Tongue (tissue), 2 donors: Measurements from ENCODE around the gene CGB7. TPM values are rescaled to one million over a fixed set of nuclear protein-coding genes. Genes with fewer than 3 reads are reported as not detected.

Source experiments
- DNase-seq: peaks from one replicate; pipeline ENCODE4 v3.0.0-alpha.2; 2015
- total RNA-seq: library from RNA; depleted of rRNA; stranded (reverse); fragments of >200 nt; gene quantifications from one replicate; pipeline ENCODE4 v1.2.3, GENCODE V29; 2014

The CGB7 gene
- 0.21 TPM for total RNA-seq

DNA sequence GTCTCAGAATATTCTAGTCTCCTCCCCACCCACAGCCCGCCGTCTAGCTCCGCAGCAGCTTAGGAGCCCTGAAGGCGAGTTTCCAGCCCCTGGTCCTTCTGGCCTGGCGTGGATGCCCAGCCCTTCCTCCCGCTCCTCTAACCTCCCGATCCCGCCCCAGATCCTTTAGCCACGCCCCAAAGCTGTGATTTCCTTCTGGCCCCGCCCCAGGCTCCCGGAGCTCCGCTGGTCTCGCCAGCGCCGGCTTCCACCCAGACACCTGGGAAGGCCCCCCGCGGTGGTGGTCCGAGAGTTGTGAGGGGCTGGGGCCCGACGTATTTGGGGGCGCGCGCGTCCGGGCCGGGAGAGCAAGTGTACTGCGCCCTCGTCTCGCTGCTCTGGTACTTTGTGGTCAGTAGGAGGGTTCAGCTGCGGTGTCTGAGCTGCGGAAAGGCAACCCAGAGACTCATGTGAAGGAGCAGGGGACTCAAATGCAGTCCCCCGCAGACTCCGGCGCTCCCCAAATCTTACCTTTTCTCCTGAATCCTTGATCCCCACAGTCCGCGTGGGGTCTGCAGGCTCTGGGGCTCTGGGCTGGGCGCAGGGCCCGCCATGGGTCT, at the start of gene CGB7:
Gene CGB7 (minus strand): TSS at position 114 of the 599 bp plus-strand sequence. CDS start 2,374 bp downstream, outside the sequence.
- peak; percentile 60 for DNase-seq

DNA sequence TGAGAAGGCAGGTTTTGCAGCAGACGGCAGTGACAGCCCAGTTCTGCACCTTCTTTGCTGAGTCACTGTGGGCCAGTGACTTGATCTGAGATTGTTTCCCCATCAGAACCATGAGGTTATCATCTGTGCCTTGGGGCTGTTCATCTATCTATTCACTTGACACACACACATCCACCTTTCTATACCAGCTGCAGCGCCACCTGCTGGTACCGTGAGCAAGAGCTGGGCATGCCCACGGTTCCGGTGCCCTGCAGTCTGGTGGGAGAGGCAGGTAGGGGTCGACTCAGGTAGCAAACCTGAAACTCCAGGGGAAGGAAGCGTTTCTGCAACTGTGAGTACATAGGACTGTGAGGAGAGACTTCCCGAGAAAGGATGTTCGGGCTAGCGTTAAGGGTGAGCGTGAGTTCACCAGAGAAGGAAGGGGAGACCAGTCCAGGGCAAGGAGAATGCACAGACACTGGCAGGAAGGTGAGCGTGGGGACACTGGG, 49.1 kb upstream of the CGB7 start:
- DNase-seq: peak; percentile 64

DNA sequence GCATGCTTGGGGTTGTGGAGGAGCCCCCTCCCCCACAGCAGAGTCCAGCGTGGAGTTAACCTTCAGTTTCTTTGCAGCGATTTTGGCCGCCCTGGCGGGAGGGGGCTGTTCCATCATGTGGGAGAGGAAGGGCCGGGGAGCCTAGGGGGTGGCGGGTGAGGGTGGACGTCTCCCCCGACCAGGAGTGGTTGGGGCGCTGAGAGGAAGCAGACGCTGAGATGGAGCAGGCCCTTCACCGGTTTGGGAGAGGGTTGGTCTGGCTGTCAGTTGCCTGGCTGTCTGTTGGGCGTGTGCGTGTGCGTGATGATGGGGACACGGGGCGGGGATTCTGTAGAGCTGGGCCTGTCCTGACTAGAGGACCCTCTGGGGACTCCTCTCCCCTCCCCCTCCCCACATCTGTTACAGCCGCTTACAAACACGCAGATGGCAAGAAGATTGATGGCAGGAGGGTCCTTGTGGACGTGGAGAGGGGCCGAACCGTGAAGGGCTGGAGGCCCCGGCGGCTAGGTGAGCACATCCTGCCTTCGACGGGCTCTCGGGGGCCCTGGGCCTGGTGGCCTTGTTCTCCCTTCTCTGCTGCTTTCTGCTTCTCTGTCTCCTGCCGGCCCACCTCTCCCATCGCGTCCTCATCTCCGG, 46.8 kb upstream of the CGB7 start:
- DNase-seq: peak; percentile 84

DNA sequence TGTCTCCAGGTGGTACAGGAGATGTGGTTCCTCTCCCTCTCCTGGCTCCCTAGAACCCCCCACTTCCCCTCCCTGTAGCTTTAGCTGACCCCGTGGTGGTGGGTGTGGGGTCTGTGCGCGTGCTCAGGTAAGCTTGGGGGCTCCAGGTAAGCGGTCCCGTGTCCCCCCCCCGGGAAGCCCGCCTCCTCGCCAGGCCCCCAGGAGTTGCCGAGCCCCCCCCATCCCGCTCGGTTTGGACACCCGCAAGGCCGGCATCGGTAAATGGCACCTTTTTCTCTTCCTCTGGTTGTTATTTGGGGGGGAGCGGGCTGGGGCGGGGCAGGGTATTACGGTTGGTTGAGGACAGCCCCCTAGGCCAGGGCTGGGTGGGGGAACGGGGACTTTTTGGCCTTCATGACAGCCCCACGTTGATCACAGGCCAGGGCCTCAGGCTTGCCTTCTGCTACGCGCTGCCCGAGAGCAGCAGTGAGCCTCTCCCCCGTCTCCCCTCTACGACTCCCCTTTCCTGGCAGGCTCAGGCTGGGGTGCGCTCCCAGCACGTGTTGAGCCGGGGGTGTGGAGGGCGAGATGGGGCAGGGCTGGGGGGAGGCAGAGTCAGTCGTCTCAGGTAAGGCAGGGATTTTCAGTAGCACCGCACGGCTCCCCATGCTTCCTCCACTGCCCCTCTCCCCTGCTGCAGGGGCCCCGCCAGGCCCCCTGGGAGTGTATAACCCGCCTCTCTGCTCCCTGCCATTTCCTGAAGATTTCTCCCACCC, 46.0 kb upstream of the CGB7 start:
- DNase-seq: no peak

DNA sequence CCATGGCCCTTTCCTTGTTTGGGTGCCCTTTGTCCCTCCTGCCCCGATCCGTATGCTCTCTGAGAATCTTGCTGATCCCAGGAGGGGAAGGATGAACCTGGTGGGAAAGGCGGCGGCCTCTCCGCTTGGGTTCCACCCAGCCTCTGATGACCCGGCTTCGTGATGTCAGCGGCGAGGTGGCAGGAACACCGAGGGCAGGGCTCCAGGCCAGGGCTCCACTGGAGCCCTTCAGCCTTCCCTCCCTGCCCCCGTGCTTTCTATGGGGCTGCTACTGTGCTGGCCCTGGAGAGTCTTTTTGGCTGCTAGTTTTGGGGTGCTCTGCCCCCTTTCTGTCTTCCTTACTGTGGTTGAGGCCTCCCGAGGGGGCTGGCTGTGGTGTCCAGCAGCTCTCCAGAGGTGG, 44.8 kb upstream of the CGB7 start:
- DNase-seq: no peak

DNA sequence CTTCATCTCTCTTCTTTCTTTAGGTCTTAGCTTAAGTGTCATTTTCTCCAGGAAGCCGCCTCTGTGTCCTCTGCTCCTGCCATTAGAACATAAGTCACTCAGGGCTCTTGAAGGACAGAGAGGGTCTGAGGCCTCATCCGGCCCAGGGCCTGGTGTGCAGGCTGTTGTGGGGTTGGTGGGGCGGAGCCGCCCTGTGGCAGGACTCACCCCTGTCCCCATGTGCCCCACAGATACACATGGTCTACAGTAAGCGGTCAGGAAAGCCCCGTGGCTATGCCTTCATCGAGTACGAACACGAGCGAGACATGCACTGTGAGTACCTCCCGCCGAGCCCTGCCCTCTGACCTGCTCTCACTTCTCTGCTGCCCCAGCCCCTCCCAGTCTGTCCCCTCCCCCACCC, 43.6 kb upstream of the CGB7 start:
- DNase-seq: no peak

DNA sequence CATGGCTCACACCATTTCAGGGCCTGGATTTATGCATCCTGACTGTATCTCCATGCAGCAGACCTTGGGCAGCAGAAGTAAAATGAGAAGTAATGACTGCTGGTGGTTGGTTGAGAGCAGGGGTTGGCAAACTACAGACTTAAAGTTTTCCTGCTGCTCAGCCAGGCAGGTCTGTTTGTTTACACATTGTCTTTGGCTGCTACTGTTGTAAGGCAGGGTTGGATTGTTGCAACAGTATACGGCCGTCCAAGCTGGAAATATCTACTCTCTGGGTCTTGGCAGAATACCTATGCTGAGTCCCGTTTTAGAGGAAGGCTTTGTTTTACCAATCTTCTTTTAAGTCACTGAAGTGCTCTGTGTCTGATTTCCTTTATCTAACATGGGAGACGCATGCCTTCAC, 41.2 kb upstream of the CGB7 start:
- no peak for DNase-seq

DNA sequence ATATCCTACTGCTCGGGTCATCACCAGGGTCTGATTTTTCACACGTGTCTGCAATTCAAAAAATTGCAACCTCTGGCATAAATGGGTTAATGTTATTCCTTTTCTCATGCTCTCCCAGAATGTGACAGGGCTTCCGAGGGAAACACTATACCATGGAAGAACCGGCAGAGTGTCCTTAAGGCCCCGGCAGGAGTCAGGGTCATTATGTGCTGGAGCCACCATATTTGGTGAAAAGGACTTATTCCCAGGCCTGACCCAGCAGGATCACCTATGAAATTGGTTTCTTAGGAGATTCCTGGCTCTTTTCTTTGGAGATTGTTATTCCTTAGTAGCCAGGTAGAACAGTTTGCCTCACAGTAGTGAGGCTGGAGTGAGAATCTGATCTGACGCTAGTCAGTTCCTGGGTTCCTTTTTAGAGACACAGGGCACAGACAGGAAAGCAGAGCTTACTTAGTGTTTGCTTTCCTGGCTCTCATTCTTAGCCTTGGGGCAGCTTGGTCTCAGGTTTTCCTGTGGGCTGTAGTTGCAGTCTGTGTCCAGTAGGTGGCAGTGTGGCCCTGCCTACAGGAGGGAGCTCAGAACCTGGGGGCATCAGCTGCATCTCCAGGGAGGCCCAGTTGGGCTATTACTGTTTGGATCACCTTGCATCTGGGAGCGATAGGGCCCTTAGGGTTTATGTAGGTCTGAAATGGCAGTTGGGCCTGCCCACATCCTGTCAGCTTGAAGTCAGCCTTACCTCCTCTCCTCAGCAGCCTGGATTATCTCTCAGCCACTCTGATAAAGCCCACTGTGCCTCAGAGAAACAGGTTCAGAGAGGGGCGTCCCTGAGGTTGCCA, 40.1 kb upstream of the CGB7 start:
- DNase-seq: peak; percentile 90

DNA sequence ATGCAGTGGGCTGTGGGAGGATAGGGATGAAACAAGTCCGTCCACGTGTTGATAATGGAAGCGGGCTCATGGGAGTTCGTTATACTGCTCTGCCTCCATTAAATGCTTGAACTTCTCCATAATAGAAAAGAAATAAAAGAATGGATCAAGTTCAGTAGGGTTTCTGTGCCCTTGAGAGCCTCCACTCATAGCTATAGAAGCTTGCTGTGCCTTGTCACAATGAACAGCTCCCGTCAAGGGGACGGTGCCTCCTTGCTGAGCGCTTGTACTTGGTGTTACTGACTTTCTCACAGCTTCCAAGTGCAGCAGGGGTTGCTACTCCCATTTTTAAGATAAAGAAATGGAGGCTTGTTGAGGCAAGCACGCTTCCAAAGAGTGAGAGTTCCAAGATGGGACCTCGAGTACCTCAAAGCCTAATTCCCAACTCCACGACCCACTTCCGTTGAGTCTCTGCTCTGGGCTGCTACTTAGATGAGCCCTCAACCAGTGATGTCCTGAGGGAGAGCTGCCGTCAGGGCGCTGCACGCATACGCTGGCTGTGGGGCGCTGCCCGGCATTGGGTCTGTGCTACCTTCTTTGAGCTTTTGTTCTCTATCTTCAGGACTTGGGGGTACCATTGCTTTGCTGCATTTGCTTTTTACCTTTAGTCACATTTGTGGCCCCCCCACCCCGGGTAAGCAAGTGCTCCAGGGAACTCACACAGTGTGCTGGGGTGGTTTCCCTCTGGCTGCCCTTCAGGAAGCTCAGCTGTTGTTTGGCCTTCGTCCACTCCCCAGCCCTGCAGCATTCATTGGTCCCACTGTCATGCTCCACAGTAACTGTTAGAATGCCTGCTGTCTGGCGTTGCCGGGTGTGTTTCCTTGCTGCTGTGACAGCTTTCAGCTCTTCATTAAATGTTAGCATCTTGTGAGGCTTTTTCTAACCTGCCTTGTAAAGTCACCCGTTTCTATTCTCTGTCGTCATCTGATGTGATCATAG, 37.2 kb upstream of the CGB7 start:
- peak; percentile 76 for DNase-seq

DNA sequence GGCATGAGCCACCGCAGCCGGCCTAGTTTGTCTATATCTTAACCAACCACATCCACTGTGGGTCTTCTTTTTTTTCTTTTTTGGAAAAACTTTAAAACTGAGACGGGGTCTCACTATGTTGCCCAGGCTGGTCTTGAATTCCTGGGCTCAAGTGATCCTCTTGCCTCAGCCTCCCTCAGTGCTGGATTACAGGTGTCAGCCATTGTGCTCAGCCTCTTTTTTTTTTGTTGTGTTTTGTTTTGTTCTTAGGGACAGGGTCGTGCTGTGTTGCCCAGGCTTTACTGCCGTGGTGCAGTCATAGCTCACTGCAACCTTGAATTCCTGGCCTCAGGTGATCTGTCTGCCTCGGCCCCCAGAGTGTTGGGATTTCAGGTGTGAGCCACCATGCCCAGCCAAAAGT, 35.1 kb upstream of the CGB7 start:
- DNase-seq: no peak

DNA sequence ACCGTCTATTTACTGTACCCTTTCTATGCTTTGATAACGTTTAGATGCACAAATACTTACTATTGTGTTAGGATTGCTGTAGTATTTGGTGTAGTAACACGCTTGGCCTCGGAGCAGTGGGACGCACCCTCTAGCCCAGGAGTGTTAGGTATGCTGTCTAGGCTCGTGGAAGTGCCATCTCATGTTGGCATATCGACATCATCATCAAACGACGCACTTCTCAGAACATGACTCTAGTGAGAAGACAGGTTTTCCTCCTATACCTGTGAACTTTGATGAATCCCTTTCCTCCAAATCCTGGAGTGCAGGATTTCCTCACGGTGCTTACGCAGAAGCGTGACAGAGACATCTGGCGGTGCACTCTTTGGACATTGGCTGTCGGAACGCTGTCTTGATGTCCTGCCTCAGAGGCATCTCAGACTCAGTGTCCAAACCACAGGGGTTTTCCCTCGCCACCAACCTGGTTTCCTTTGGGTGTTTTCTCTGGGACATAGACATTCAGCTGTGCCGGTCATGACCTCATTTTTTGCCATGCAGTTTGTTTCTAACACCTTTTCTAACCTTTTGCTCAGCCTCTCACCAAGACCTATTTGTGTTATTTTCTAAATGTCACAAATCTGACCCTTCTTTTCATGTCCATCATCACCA, 34.0 kb upstream of the CGB7 start:
- no peak for DNase-seq

DNA sequence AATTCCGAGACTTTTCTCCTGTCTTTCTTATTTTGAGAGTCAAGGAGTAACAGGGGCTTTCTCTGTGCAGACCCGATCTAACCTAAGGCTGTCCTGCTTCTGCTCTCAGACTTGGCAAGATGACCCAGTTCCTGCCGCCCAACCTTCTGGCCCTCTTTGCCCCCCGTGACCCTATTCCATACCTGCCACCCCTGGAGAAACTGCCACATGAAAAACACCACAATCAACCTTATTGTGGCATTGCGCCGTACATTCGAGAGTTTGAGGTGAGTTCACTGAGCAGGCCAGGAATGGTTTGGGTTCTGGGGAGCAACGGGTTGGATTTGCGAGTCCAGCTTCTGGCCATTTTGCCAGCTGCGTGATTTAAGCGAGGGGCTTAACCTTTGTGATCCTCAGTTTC, 28.7 kb upstream of the CGB7 start:
- DNase-seq: no peak

DNA sequence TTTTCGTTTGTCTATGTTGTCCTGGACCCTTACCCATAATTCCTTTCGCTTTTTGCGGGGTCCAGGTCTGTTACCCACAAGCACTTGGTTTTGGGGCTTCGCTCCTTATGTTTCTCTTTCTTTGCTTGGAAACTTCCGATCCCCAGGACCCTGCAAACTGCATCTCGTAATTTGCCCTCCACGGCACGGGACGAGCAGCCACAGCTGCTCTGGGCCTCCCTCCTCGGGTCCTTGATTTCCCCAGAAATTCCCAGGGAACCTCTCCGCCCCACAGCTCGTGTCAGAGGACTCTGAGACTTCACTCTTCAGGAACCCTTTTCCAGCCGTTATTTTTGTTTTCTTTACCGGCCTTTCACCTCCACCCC, 28.3 kb upstream of the CGB7 start:
- no peak for DNase-seq

DNA sequence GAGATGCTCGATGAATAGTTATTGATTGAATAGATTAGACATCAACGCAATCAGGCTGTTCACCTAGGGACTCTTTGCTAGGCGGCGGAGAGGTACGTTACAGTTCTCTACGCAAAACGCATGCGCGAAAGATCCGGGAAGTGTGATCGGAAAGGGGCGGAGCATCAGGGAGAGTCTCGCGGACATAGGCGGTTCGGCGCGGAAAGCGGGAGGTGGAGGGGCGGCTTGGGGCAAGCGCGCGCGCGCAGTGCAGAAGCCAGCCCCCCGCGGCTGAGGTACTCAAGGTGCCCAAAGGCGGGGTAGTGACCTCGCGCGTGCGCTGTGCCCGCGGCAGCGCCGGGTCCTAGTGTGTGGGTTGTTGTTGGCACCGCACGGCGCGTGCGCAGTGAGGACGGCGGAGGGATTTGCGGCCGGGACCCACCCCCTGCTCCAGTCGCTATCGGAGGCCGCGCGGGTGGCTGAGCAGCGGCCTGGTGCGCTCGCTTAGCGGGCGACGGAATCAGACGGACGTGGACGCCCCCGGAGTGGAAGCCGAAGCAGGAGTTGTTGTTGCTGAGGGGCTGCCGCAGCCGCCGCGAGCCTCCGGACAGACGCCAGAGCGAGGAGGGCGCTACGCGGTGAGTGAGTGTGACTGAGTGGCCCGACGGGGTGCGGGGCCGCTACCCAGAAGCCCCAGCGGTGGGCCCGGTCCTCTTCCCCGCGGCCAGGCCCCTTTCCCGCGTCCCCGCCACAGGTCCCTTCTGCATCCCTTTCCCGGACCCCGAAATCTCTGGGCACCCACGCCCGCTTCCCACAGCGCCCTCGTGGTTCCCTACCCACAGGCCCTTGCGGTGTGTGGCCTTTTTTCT, 27.7 kb upstream of the CGB7 start, which contains the start of gene SNRNP70:
Gene SNRNP70 (plus strand): TSS at position 432 of the 848 bp plus-strand sequence. CDS start 964 bp downstream, outside the sequence.
- DNase-seq: peak; percentile 100

DNA sequence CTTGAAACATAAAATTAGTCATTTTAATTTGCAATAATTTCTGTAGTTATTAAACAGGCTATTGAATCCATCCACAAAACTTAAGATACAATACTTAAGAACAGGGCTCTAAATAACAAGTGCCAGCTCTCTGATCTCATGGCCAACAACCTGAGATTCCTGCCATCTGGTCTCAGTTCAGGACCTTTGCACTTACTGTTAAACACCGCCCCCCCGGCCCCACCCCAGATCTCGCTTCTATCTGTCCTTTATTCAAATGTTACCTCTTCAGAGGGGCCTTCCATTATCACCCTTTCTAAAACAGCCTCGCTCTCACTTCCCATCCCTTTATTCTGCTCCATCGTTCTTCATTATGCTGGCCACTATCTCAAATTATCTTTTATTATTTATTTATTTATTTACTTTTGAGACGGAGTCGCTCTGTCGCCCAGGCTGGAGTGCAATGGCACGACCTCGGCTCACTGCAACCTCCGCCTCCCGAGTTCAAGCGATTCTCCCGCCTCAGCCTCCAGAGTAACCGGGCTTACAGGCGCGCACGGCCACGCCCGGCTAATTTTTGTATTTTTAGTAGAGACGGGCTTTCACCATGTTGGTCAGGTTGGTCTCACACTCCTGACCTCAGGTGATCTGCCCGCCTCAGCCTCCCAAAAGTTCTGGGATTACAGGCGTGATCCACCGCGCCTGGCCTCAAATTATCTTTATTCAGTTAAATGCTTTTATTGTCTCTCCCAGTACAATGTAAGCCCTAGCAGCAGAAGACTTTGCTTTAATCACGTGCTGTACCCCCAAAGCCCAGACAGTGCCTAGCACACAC, 26.9 kb upstream of the CGB7 start:
- no peak for DNase-seq

DNA sequence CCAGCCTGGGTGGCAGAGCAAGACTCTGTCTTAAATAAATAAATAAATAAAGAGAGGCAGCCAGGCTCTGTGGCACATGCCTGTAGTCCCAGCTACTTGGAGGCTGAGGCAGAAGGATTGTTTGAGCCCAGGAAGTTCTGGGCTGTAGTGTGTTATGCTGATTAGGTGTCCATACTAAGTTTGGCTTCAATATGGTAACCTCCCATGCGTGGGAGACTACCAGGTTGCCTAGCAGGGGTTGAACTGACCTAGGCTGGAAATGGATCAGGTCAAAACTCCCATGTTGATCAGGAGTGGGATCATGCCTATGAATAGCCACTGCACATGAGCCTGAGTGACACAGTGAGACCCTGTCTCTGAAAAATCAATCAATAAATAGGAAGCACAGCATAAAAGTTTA, 23.7 kb upstream of the CGB7 start:
- DNase-seq: no peak

DNA sequence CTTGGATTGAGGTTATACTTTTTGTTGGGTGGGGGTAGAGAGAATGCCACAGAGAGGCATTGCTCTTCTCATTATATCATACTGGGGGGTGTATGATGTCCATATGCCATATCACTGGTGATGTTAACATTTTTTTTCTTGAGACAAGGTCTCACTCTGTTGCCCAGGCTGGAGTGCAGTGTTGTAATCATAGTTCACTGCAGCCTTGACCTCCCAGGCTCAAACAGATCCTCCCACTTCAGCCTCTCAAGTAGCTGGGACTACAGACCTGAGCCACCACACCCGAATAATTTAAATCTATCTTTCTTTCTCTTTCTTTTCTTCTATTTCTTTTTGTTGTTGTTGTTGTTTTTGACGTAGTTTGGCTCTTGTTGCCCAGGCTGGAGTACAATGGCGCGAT, 22.8 kb upstream of the CGB7 start:
- DNase-seq: no peak

DNA sequence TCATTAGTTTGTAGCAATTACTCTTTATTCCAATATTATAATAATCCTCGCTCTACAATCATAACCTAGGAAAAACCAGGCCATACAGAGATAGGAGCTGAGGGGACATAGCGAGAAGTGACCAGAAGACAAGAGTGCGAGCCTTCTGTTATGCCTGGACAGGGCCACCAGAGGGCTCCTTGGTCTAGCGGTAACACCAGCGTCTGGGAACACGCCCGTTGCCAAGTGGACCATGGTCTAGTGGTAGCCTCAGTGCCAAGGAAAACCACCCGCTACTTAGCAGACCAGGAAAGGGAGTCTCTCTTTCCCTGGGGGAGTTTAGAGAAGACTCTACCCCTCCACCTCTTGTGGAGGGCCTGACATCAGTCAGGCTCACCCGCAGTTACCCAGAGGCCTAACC, 17.3 kb upstream of the CGB7 start:
- DNase-seq: peak; percentile 55
